ENCODE measurements around the gene GSTCD.

- TF ChIP-seq, protein P1, sequence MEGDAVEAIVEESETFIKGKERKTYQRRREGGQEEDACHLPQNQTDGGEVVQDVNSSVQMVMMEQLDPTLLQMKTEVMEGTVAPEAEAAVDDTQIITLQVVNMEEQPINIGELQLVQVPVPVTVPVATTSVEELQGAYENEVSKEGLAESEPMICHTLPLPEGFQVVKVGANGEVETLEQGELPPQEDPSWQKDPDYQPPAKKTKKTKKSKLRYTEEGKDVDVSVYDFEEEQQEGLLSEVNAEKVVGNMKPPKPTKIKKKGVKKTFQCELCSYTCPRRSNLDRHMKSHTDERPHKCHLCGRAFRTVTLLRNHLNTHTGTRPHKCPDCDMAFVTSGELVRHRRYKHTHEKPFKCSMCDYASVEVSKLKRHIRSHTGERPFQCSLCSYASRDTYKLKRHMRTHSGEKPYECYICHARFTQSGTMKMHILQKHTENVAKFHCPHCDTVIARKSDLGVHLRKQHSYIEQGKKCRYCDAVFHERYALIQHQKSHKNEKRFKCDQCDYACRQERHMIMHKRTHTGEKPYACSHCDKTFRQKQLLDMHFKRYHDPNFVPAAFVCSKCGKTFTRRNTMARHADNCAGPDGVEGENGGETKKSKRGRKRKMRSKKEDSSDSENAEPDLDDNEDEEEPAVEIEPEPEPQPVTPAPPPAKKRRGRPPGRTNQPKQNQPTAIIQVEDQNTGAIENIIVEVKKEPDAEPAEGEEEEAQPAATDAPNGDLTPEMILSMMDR (conservative IDR thresholded peaks at IDR 0.05; ENCODE audit: low read length), result no peak
- no peak for TF ChIP-seq EZH2phosphoT487 (IDR thresholded peaks at IDR 0.05; ENCODE audit: borderline replicate concordance, low read depth, low read length)
These were observed 150.6 kb downstream of the GSTCD start for GRCh38 chr4:105859233-105859632.

Data from OCI-LY7 (cell line).